Left hindlimb (tissue), 1 donor: Measurements from ENCODE around the gene ADD3.
"Not testable (repeated sequence)": the region's sequence is repeated elsewhere in the genome, so short reads cannot be mapped to it uniquely, and the experiment has no call there.

ENCODE experiments used
- DNase-seq: peaks from one replicate; pipeline ENCODE4 v3.0.0-alpha.2; 2018

The ADD3 gene

DNA sequence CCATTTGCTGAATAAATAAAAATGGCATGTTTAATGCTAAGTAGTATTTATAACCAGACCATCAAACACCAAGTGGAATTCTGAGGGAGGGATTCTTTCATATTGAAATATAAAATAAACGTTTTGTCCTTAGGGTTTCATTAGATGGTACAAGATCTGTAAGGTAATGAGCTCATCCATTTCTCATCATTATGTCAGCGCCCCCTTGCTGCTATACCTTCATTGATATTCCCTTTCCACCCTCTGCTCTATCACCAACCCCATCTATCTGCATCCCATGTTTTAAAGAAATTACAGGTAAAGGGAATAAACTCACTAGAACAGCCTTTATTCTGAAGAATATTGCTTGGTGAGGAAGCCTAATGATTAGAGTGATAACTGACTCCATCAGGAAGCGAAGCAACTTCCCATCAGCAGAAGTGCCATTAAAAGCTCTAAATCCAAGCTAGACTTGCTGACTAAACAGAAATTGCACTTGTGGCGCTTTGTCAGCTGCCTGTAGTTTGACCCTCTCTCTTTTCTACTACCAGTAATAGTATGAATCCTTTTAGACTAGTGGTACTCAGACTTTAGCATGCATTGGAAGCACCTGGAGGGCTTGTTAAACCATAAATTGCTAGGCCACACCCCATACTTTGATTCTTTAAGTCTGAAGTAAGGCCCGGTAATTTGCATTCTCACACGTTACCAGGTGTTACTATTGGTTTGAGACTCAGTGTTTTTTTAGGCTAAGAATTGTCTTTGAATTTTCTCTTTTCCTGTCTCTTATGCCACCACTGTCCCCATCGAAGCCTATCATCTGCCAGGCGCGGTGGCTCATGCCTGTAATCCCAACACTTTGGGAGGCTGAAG, 27.5 kb downstream of the ADD3 start:
- no peak for DNase-seq

DNA sequence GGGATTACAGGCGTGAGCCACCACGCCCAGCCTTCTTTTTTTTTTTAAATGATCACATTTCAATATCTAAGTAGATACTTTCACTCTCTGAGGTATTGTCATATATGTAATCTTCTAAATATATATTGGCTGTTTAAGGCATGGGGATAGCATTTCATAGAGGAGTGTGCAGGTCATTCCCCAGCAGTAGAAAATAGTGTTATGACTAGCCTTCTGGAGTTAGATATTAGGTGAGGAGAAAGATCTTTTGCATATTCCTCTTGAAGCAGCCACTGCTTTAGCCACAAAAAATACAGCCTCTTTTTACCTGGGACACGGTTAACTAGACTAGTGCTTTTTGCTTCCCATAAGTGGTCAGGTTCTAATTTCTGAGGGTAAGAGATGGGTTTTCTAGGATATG, 28.9 kb downstream of the ADD3 start:
- no peak for DNase-seq

DNA sequence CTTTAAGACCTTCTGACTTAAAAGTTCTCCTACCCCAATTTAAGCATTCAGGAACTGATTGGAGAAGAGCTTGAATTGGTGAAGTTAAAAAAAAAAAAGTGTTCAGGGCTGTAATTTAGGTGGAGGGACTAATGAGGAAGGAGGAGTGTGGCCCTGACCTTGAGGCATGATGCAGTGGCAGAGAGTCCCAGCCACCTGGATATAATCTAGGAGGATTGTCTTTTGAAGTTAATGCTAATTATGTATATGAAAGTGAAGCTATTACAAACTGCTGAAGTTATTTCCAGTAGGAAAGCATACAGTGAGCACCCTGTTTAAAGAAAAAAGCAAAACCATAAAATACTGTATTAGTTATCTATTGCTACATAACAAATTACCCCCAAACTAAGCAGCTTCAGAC, 31.5 kb downstream of the ADD3 start:
- no peak for DNase-seq

DNA sequence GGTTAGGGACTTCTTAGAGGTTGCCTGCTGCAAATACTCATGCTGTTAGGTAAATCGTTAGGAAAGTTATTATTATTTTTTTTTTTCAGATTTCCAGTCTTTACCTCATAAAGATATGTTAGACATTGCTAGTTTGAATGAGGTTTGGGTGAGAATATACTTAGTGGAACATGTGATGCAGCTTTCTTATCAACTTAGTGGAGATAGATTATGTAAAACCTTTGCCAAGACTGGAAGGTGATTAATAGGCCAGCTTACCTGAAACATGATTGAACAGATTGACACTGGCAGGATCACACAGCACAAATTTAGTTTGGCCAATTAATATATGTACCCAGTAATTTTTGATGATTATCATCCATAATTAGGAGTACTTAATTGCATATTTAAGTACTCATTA, 32.3 kb downstream of the ADD3 start:
- DNase-seq = no peak

GRCh38 chr10:110040767-110041478, 33.1 kb downstream of the ADD3 start:
- no peak for DNase-seq

DNA sequence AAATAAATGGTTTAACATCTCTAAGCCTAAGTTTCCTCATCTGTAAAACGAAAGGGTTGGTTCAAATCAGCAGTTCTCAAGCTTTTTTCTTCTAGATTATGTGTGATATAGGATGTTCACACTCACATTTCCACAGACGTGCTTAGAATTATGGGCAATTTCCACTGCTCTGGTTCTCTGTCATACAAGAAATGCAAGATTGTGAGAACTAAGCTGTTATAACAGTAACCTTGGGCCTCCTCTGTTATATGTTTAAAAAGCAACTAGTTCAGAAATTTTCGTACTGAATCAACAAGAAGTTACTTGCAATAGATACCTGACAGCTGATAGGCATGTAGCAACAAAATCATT, 33.7 kb downstream of the ADD3 start:
- no peak for DNase-seq

DNA sequence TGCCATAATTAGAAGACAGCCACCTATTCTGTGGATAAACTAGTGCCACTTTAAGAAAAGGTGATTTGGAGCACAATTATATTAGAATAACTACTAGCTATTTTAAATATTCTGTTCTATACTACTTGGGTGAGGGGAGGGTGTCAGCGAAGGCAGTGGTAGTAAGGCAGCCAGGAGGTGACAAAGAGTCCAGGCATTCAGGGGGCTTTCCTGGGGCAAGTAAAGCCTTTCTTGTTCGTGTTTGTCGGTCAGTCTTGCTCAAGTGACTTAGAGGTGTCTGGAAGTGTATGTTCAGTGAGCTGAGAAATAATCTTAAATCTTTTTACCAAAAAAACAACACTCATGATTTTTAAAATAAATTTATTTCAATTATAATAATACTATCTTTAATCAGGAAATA, 34.4 kb downstream of the ADD3 start:
- DNase-seq = no peak

- DNase-seq = no peak
These were observed 35.1 kb downstream of the ADD3 start for GRCh38 chr10:110042891-110043290.

DNA sequence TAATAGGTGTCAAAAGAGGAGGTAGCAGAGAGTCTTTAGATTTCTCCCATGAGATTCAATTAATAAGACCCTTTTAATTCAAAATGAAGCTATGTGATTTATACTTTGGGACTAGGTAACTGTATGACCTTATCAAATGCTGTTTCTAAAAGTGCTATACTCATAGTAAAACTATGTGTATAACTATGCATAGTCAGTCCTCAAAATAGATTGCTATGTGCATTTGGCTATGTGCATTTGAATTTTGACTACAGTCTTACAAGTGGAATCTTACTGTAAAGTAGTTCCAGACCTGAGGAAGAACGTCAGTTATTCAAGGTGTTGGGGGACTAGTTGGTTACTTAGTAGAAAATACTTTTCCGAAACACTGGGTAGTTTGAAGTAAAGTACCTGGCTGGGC, 36.9 kb downstream of the ADD3 start:
- DNase-seq = no peak

DNA sequence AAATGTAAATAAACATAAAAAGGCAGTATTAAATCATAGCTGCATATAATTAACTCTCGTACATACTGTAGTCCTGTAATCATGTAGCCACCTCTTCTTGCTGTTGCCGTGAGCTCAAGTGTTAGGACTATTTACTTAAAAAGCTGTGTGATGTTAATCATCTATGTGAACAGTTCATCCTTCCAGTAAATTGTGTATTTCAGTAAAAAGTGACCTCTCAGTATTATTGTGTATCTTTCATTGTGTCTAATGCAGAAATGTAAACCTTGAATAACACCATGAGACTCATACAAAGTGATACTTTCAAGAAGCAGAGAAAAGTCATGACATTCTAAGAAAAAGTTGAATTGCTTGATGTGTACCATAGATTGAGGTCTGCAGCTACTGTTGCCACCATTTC, 38.0 kb downstream of the ADD3 start:
- no peak for DNase-seq

- DNase-seq = not testable (repeated sequence)
These were observed 40.4 kb downstream of the ADD3 start for GRCh38 chr10:110048145-110048544.

GRCh38 chr10:110048781-110049180, 41.0 kb downstream of the ADD3 start:
- no peak for DNase-seq

GRCh38 chr10:110049889-110050591, 42.3 kb downstream of the ADD3 start:
- not testable (repeated sequence) for DNase-seq

DNA sequence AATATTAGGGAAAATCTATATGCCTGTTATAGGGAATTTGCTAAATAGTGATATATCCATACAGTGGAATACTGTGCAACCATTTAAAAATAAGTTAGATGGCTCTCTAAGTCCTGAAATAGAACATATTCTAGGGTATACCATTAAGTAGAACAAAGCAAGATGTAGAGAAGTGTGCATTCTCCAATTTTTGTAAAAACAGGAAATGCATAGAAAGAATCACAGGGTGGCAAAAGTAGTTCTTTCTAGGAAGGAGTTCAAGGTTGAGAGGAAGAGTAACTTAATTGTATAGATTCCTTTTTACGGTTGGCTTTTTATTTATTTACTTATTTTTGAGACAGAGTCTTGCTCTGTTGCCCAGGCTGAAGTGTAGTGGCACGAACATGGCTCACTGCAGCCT, 43.7 kb downstream of the ADD3 start:
- no peak for DNase-seq

DNA sequence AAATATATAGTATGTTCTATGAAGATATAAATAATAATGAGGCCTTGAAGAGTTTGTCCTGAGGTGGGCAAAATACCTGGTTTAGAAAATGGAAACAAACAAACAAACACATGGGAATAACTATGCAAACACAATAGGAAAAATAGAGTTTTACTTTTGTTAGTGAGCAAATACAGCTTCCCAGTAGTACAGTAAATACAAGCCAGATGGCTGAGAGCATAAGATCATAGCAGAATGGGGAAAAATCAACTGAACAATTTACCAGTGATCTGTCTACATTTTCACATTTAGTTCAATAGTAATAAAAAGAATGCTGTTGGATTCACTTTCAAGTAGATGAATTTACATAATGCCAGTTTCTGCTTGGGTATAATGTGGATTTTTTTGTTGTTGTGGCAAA, 45.1 kb downstream of the ADD3 start:
- DNase-seq = no peak

DNA sequence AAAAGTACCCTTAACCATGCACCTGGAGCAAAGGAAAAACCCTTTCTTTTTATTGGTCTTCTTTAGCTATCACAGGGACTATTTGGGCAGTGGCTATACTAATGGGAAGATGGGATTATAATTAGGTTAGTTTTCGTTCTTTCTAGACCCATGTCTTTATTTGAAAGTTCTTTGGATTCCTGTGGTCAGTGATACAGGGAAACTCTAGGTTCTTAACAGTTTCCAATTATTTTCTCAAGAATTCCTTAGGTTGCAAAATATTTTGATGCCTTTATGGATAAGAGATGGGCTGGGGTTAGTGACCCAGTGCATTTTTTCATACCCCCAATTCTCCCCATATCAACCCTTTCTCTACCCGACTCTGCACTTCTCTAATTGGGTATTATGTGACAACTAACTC, 49.0 kb downstream of the ADD3 start:
- no peak for DNase-seq

- no peak for DNase-seq
These were observed 49.7 kb downstream of the ADD3 start for GRCh38 chr10:110057456-110057855.

- DNase-seq = no peak
These were observed 50.4 kb downstream of the ADD3 start for GRCh38 chr10:110058212-110058611.

DNA sequence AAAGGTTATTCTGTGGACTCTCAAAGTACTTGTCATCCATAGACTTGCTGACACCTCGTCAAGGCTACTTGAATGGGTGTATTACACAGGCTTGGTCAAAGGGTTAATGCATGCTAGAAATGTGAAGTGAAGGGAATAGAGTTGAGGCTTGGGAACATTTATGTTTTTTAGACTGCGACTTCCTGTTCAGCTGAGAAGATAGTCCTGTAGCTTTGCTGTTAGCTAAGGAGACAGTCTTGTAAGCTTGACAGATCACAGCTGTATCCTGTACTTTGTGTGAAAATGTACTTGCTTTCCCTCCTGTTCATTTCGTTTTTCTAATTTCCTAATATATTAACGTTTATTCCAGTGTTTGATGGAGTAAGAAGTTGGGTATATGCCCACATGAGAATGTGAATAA, 52.1 kb downstream of the ADD3 start:
- DNase-seq = no peak

DNA sequence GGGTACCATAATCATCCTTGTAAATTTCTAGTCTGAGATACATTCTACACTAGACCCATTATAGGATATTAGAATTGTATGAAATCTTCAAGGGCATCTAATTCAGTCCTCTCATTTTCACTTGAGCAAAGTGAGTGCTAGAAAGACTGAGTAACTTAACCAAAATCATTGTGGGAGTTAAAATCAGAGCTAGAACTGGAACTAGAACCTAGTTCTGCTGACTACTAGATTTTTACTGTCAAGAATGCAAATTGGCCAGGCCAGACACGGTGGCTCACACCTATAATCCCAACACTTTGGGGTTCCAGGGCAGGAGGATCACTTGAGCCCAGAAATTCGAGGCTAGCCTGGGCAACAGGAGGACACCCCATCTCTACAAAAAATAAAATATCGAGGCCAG, 53.9 kb downstream of the ADD3 start:
- DNase-seq = no peak

DNA sequence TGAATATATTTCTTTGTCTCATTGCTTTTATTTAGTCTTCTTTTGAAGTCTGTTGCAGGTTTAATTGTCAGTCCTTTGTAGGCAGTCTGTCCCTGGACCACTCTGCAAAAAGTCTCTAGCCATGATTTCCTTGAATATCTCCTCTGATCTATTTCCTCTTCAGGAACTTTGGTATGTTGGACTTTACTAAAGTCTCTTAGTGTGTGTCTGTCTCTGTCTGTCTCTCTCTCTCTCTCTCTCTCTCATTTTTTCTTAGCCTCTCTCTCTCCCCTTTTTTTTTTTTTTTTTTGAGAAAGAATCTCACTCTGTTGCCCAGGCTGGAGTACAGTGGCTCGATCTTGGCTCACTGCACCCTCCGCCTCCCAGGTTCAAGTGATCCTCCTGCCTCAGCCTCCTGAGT, 57.5 kb downstream of the ADD3 start:
- no peak for DNase-seq

DNA sequence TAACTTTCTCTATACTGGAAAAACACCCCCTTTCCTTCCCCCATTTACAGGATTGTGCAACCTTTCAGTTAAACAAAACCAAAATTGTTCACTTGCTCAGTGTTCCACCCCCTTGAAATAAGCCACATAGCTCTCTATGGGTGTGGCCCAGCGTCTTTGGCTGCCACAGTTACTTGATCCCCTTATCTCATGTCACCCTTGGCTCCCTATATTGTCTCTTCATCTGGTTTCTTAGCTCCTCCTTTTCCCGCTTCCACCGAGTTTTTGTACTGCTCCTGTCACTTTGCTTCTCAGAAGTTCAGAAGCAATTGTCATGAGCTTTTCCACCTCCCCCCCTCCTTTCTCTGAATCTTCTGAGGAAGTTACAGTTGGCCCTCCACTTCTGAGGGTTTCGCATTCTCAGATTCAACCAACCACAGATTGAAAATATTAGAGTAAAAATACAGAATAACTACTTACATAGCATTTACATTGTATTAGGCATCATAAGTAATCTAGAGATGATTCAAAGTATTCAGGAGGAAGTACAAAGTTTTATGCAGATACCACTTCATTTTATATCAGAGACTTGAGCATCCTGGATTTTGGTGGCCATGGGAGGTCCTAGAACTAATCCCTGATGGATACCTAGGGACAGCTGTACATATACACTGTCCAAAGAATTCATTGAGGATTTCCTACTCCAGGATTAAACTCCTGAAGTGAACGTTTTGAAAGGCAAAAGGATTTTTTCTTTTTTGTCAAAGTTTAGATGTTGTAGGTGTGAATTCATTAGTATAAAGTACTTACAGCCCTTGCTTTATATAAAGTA, 60.4 kb downstream of the ADD3 start:
- no peak for DNase-seq

- no peak for DNase-seq
These were observed 61.0 kb downstream of the ADD3 start for GRCh38 chr10:110068780-110069179.
